ENCODE data around the gene RNF182. TPM values are rescaled to one million over a fixed set of nuclear protein-coding genes. Genes with fewer than 3 reads are reported as not detected.

RNF182 gene
- total and polyA plus RNA-seq, 2 donors = 0.90 to 1.4 TPM

DNA sequence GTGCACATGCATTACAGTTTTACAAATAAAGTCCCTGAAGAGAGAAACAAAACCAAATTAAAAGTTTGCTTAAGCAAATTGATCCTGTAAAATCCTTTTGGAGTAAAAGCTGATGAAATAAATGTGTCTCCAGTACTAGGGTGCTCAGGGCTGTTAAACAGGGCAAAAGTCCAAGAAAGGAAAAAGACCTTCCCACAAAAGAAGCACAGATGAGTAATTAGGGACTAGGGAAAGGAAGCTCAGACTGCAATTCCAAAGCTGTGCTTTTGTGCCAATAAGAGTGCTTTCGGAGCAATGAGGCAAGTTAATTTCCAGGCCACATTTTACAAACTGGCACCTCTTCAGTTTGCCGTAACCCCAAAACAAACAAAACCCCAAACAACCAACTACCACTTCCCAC is 10.4 kb upstream of the RNF182 start:
- H3K36me3 ChIP-seq (ENCODE audit: control insufficient read depth in 2 of 2, insufficient read depth in 2 of 2, low read length in 1 of 2) = no peaks in the 10 kb centered on the region
- 76% methylated on average over 2 of the region's 2 CpGs for WGBS
- peaks cover 0 to 3% of the 10 kb centered on the region in 2 donors for H3K4me1 ChIP-seq (ENCODE audit: control insufficient read depth in 2 of 2, insufficient read depth in 2 of 2, low read length in 2 of 2)
- peaks cover 0 to 22% of the 10 kb centered on the region in 2 donors for H3K27me3 ChIP-seq (ENCODE audit: control insufficient read depth in 2 of 2, insufficient read depth in 1 of 2, low read length in 1 of 2)
- H3K27ac ChIP-seq (ENCODE audit: low read depth in 1 of 2, low read length in 1 of 2) = no peak overlapping the region
- H3K9me3 ChIP-seq (ENCODE audit: control insufficient read depth in 2 of 2, insufficient read depth in 1 of 2, low read length in 1 of 2) = no peaks in the 10 kb centered on the region
- no peak for DNase-seq (ENCODE audit: low read depth in 6 of 9, low spot score in 9 of 9)
- H3K4me3 ChIP-seq (ENCODE audit: low read length in 2 of 2) = no peak overlapping the region

DNA sequence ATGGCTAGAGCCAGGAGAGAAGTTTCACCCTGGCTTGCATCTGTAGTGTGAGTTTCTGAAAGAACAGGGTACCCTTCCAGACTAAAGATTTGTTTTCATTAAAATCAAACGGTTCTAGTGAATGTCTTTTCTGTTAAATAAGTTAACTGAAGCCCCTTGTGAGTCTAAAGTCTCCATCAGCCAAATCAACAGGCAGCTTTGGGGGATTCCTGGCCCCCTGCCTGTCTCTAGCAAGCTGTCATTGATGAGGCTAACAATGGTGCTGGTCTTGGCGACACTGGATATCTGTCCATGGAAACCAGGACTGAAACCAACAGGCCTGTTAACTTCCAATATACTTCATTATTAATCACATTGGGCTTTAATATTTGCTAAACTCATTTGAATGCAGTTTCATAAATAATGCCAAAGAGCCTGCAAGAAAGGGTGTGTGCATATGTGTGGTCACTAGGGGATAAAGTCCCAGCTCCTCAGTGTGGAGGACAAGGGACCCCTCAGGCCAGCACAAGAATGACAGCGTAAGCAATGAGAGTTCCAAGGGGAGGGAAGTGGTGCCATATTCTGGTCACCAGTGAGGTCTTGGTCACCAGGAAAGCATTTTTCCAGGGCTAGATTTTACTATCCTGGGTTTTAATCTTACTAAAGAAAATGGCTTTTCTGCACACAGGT is 9.1 kb upstream of the RNF182 start:
- H3K4me1 ChIP-seq (ENCODE audit: control insufficient read depth in 2 of 2, insufficient read depth in 2 of 2, low read length in 2 of 2) = peaks cover 0 to 2% of the 10 kb centered on the region in 2 donors
- WGBS = 95% methylated on average over 3 of the region's 3 CpGs

DNA sequence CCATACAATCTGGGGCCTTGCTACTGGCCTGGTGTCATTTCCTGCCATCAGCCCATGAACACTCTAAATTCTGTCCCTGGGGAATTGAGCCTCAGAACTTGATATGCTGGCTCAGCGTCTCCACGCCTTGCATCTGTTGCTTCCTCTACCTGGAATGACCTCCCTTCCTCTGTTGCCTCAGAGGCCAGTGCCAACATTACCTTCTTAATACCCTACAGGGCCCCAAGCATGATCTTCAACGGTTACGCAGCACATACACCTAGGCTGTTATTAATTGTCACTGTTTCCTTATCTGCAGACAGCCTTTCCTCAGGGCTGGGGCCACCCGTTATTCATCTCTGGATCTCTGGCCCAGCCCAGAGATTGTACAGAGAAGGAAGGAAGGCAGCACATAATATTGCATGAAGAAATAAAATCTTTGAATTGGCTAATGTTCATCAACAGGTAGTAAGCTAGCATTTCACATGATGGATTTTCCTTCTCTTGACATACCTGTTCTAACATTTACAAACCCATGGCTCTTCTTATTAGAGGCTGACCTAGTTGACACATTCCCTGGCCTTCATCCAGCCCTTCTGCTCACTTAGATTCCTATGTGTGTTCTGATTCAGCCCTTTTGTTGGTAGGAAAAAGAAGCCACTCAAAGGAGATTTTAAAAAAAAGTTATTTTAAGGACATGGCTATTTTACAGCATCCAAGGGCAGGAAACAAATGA is 8.4 kb upstream of the RNF182 start:
- H3K27ac ChIP-seq (ENCODE audit: low read depth in 1 of 2, low read length in 1 of 2) = no peak overlapping the region
- DNase-seq (ENCODE audit: low read depth in 6 of 9, low spot score in 9 of 9) = no peak
- H3K27me3 ChIP-seq (ENCODE audit: control insufficient read depth in 2 of 2, insufficient read depth in 1 of 2, low read length in 1 of 2) = peaks cover 0 to 14% of the 10 kb centered on the region in 2 donors
- 86% methylated on average over 5 of the region's 5 CpGs for WGBS
- H3K9me3 ChIP-seq (ENCODE audit: control insufficient read depth in 2 of 2, insufficient read depth in 1 of 2, low read length in 1 of 2) = no peaks in the 10 kb centered on the region
- peaks cover 0 to 2% of the 10 kb centered on the region in 2 donors for H3K4me1 ChIP-seq (ENCODE audit: control insufficient read depth in 2 of 2, insufficient read depth in 2 of 2, low read length in 2 of 2)
- H3K36me3 ChIP-seq (ENCODE audit: control insufficient read depth in 2 of 2, insufficient read depth in 2 of 2, low read length in 1 of 2) = no peaks in the 10 kb centered on the region
- H3K4me3 ChIP-seq (ENCODE audit: low read length in 2 of 2) = no peak overlapping the region

More for the DNA sequence above, 9.1 kb upstream of the RNF182 start:
- no peak overlapping the region for H3K4me3 ChIP-seq (ENCODE audit: low read length in 2 of 2)
- DNase-seq (ENCODE audit: low read depth in 6 of 9, low spot score in 9 of 9) = no peak
- no peaks in the 10 kb centered on the region for H3K36me3 ChIP-seq (ENCODE audit: control insufficient read depth in 2 of 2, insufficient read depth in 2 of 2, low read length in 1 of 2)
- no peak overlapping the region for H3K27ac ChIP-seq (ENCODE audit: low read depth in 1 of 2, low read length in 1 of 2)
- H3K9me3 ChIP-seq (ENCODE audit: control insufficient read depth in 2 of 2, insufficient read depth in 1 of 2, low read length in 1 of 2) = no peaks in the 10 kb centered on the region
- peaks cover 0 to 15% of the 10 kb centered on the region in 2 donors for H3K27me3 ChIP-seq (ENCODE audit: control insufficient read depth in 2 of 2, insufficient read depth in 1 of 2, low read length in 1 of 2)

DNA sequence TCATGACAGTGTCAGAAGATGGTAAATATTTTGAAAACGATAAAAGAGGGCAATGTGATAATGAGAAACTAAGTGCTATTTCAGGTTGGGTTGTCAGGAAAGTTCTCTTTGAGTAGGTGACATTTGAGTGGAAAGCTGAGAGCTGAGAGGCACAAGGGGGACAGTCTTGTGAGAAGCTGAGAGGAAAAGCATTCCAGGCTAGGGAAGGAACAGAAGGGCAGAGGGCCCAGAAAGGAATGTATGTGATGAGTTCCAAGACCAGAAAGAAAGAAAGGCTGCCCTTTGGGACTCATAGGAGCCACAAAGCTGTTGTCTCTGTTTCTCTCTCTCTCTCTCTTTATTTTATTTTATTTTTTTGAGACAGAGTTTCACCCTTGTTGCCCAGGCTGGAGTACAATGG is 7.6 kb upstream of the RNF182 start:
- H3K27ac ChIP-seq (ENCODE audit: low read depth in 1 of 2, low read length in 1 of 2) = no peak overlapping the region
- H3K4me3 ChIP-seq (ENCODE audit: low read length in 2 of 2) = no peak overlapping the region
- peaks cover 0 to 12% of the 10 kb centered on the region in 2 donors for H3K27me3 ChIP-seq (ENCODE audit: control insufficient read depth in 2 of 2, insufficient read depth in 1 of 2, low read length in 1 of 2)
- no peaks in the 10 kb centered on the region for H3K36me3 ChIP-seq (ENCODE audit: control insufficient read depth in 2 of 2, insufficient read depth in 2 of 2, low read length in 1 of 2)
- no peak for DNase-seq (ENCODE audit: low read depth in 6 of 9, low spot score in 9 of 9)
- H3K4me1 ChIP-seq (ENCODE audit: control insufficient read depth in 2 of 2, insufficient read depth in 2 of 2, low read length in 2 of 2) = peaks cover 0 to 2% of the 10 kb centered on the region in 2 donors
- no peaks in the 10 kb centered on the region for H3K9me3 ChIP-seq (ENCODE audit: control insufficient read depth in 2 of 2, insufficient read depth in 1 of 2, low read length in 1 of 2)
- WGBS = 95% methylated on average over 1 of the region's 1 CpG

DNA sequence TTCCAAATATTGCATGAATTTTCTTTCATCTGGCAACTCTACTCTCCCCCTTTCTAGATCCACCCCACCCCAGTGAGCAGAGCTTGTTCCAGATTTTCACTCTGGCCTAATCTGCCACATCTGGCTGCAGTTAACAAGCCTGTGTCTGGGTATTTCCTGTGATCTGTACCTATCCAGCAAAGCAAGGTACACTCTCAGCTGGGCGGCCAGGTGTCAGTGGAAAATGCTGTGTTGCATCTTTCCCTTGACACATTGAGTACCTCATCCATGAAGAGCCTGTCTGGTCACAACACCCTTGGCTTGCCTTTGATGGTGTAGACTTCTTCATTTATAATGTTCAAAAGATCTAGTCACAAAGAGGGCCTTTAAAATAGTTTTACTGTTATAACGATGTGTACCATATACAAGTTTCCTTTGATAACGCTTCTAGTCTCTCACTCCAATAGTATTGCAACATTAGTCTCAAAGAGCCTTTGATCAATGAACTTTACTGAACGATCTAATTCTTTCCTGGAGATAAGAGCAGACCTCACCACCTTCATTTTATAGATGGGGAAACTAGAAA is 6.0 kb upstream of the RNF182 start:
- H3K4me3 ChIP-seq (ENCODE audit: low read length in 2 of 2) = no peak overlapping the region
- 93% methylated on average over 4 of the region's 4 CpGs for WGBS
- H3K27ac ChIP-seq (ENCODE audit: low read depth in 1 of 2, low read length in 1 of 2) = no peak overlapping the region
- H3K9me3 ChIP-seq (ENCODE audit: control insufficient read depth in 2 of 2, insufficient read depth in 1 of 2, low read length in 1 of 2) = no peaks in the 10 kb centered on the region
- no peaks in the 10 kb centered on the region for H3K36me3 ChIP-seq (ENCODE audit: control insufficient read depth in 2 of 2, insufficient read depth in 2 of 2, low read length in 1 of 2)
- H3K4me1 ChIP-seq (ENCODE audit: control insufficient read depth in 2 of 2, insufficient read depth in 2 of 2, low read length in 2 of 2) = peaks cover 0 to 2% of the 10 kb centered on the region in 2 donors
- H3K27me3 ChIP-seq (ENCODE audit: control insufficient read depth in 2 of 2, insufficient read depth in 1 of 2, low read length in 1 of 2) = peaks cover 7 to 21% of the 10 kb centered on the region in 2 donors
- peak in 1 of 9 donors; percentile 10 for DNase-seq (ENCODE audit: low read depth in 6 of 9, low spot score in 9 of 9)

DNA sequence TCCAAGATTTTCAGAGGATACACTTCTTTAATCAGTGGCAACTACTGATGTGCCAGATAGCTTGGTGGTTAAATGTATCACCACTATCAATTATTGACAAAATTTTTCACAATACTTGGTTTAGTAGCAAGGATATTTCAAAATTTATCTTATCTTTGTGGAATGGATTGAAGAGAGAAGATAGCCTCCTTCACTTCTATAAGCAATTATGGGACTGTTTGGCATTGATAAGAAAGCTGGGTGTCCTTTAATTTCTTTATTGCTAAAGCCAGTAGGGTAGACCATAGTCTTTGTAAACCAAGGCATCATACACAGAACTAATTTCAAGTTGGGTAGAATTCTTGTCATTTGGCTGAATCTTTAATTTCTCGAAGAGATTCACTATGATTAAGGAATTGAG is 4.9 kb upstream of the RNF182 start:
- no peaks in the 10 kb centered on the region for H3K9me3 ChIP-seq (ENCODE audit: control insufficient read depth in 2 of 2, insufficient read depth in 1 of 2, low read length in 1 of 2)
- no peak overlapping the region for H3K27ac ChIP-seq (ENCODE audit: low read depth in 1 of 2, low read length in 1 of 2)
- WGBS = 97% methylated on average over 1 of the region's 1 CpG
- peaks cover 6 to 10% of the 10 kb centered on the region in 2 donors for H3K4me1 ChIP-seq (ENCODE audit: control insufficient read depth in 2 of 2, insufficient read depth in 2 of 2, low read length in 2 of 2)
- no peak for DNase-seq (ENCODE audit: low read depth in 6 of 9, low spot score in 9 of 9)
- no peaks in the 10 kb centered on the region for H3K36me3 ChIP-seq (ENCODE audit: control insufficient read depth in 2 of 2, insufficient read depth in 2 of 2, low read length in 1 of 2)
- H3K27me3 ChIP-seq (ENCODE audit: control insufficient read depth in 2 of 2, insufficient read depth in 1 of 2, low read length in 1 of 2) = peaks cover 18 to 32% of the 10 kb centered on the region in 2 donors
- H3K4me3 ChIP-seq (ENCODE audit: low read length in 2 of 2) = no peak overlapping the region

DNA sequence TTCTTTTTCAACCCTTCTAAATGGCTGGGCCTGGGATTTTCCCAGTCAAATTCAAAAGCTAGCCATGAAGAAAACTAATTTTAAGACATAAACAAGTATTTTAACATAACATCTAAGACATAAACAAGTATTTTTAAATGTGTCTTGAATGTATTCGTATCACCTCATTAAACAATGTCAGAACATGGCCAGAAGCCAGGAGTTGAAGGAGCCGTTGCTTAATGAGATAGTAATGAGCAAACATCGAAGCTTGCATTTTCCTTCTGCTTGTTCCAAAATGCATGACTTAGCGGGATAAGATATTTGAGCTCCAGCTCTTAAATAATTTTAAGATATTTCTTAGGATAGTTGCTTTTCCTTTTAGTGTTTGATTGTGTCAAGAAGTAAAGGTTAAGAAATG is 4.2 kb upstream of the RNF182 start:
- Histone ChIP-seq H3K4me1 (ENCODE audit: control insufficient read depth in 2 of 2, insufficient read depth in 2 of 2, low read length in 2 of 2) (peaks cover 9 to 10% of the 10 kb centered on the region in 2 donors), H3K36me3 (ENCODE audit: control insufficient read depth in 2 of 2, insufficient read depth in 2 of 2, low read length in 1 of 2) (no peaks in the 10 kb centered on the region), H3K4me3 (ENCODE audit: low read length in 2 of 2) (no peak overlapping the region), H3K9me3 (ENCODE audit: control insufficient read depth in 2 of 2, insufficient read depth in 1 of 2, low read length in 1 of 2) (no peaks in the 10 kb centered on the region), H3K27ac (ENCODE audit: low read depth in 1 of 2, low read length in 1 of 2) (no peak overlapping the region), H3K27me3 (ENCODE audit: control insufficient read depth in 2 of 2, insufficient read depth in 1 of 2, low read length in 1 of 2) (peaks cover 20 to 35% of the 10 kb centered on the region in 2 donors)
- WGBS = 92% methylated on average over 4 of the region's 4 CpGs
- DNase-seq (ENCODE audit: low read depth in 6 of 9, low spot score in 9 of 9) = no peak

DNA sequence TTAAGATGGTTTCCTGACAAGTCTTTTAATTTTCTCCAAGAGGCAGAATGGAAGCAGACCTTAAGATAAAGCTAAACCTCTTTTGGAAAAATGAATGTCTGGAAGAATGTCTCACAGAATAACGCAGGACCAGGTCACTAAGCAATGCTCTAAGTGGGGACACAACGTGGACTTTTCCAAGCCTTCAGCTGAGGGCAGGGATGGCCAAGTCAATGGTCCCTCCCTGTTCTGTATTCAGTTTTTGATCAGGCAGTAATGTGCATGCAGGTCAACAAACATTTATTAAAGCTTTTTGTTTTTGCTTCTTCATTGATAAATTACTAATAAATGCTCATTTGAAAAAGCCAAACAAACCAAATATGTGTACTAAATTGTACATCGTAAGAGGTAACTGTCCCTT is 2.0 kb upstream of the RNF182 start:
- Histone ChIP-seq H3K27ac (ENCODE audit: low read depth in 1 of 2, low read length in 1 of 2) (no peak overlapping the region), H3K27me3 (ENCODE audit: control insufficient read depth in 2 of 2, insufficient read depth in 1 of 2, low read length in 1 of 2) (peaks cover 32 to 57% of the 10 kb centered on the region in 2 donors), H3K36me3 (ENCODE audit: control insufficient read depth in 2 of 2, insufficient read depth in 2 of 2, low read length in 1 of 2) (no peaks in the 10 kb centered on the region), H3K9me3 (ENCODE audit: control insufficient read depth in 2 of 2, insufficient read depth in 1 of 2, low read length in 1 of 2) (no peaks in the 10 kb centered on the region), H3K4me1 (ENCODE audit: control insufficient read depth in 2 of 2, insufficient read depth in 2 of 2, low read length in 2 of 2) (peaks cover 9 to 10% of the 10 kb centered on the region in 2 donors), H3K4me3 (ENCODE audit: low read length in 2 of 2) (no peak overlapping the region)
- 97% methylated on average over 3 of the region's 3 CpGs for WGBS
- DNase-seq (ENCODE audit: low read depth in 6 of 9, low spot score in 9 of 9) = no peak

DNA sequence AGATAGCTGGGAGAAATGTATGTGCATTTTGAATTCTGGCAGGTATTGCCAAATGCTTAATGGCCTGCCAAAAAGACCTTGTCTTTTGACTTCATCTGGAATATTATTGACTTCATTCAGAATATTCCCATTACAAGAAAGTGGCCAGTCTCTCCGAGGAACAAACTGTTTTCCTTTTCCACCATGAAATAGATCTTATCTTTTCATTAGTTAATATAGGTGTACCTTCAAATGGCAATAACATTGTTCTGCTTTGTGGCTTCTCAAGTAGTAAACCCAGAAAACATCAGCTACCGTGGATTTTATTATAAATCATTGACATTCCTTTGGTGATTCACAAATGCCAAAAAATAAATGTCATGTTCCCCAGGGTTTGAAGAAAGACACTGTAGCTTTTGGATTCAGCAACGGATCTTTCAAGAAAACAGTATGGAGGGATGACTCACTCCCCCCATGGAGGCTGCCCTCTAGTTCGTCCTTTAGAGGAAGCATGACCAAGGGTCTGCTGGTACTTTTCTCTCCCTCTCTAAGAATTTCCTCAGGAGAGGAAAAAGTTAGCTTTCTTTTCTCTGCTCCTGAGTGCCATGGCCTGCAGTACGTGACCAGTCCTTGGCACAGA is 1.1 kb upstream of the RNF182 start:
- Histone ChIP-seq H3K4me3 (ENCODE audit: low read length in 2 of 2) (no peak overlapping the region), H3K9me3 (ENCODE audit: control insufficient read depth in 2 of 2, insufficient read depth in 1 of 2, low read length in 1 of 2) (no peaks in the 10 kb centered on the region), H3K27me3 (ENCODE audit: control insufficient read depth in 2 of 2, insufficient read depth in 1 of 2, low read length in 1 of 2) (peaks cover 32 to 56% of the 10 kb centered on the region in 2 donors), H3K4me1 (ENCODE audit: control insufficient read depth in 2 of 2, insufficient read depth in 2 of 2, low read length in 2 of 2) (peaks cover 8 to 9% of the 10 kb centered on the region in 2 donors), H3K27ac (ENCODE audit: low read depth in 1 of 2, low read length in 1 of 2) (no peak overlapping the region), H3K36me3 (ENCODE audit: control insufficient read depth in 2 of 2, insufficient read depth in 2 of 2, low read length in 1 of 2) (no peaks in the 10 kb centered on the region)
- 77% methylated on average over 5 of the region's 5 CpGs for WGBS
- DNase-seq (ENCODE audit: low read depth in 6 of 9, low spot score in 9 of 9) = no peak
